Pericardium fibroblast (primary cell): ENCODE results near the gene ARID3B. TPM values are rescaled to one million over a fixed set of nuclear protein-coding genes. Genes with fewer than 3 reads are reported as not detected.

Experiments
- total RNA-seq: library from RNA; depleted of rRNA; stranded (reverse); fragments of >200 nt; gene quantifications from 2 replicates; pipeline ENCODE4 v1.2.3, GENCODE V29; 2015

The ARID3B gene
- 0.23 and 0.26 TPM in 2 replicates for total RNA-seq

DNA sequence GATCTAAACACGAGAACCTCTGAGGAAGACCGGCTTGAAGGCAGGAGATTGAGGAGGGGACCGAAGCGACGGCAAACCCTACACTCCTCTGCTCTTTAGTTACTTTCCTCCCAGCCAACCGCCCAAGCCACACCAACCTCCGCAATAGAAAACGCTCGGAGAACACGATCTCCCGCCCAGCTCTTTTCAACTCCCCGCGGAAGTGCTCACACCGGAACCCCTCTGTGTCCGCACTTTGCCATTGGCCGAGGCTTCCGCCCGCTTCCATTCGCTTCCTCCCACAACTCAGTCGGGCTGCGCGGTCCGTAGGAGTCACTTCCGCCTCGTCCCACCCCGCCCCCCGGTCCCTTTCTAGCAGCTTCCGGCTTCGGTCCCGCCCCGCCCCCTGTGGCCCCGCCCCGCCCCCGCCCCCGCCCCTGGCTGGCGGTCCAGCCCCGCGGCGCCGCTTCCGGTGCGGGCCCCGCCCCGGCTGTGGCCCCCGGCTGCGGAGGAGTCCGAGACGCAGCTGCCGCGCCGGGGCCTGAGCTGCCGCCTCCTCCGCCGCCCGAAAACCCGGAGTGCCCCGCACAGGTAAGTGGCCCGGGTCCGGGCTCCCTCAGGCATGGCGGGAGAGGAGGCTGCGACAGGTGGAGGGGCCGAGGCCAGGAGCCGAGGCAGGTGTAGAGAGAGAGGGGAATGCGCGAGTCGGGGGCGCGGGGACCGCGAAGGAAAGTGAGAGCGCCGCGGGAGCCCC lies at the start of gene ARID3B:
TSS of gene ARID3B (plus strand) at position 460 of the 733 bp plus-strand sequence. CDS start 2,717 bp downstream, outside the sequence.

DNA sequence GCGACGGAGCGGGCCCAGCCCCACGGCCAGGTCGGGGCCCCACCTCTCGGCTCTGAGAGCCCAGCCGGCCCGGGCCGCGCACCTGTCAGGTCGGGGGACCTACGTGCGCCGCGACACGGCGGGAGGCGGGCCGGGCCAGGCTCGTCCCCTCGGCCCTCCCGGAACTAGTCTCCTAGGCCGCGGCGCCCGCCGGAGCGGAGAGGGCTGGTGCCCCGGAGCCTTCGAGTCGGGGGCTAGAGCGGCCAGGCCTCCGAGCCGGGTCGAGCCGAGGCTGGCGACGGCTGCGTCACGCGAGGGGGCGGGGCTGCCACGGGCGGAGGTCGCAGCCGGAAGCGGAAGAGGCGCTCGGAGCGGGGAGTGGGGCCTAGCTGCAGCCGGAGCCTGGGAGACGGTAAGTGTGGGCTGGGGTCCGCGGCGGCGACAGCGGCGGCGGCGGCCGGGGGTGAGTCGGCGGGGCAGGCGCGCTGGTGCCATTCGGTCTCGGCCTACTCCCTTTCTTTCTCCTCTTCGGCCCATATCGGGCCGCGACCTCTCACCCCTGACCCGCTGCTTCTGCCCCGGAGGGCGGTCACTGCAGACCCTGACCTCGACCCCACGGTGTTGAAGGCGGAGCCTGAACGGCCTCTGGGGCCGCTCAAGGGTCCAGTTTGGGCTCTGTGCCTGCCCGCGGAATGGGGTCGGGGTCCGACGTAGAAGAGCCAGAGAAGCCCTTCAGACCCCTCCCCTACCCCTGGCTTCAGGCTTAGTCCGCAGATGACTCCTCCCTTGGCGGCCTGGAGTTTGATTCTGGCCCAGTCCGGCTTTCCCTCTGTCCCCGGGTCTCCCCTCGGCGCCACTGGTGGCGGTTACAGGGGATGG lies 74.7 kb downstream of the ARID3B start, which contains the start of gene CLK3:
TSS of gene CLK3 (plus strand) at position 329 of the 858 bp plus-strand sequence. CDS start 3,361 bp downstream, outside the sequence.

Other genes starting within 250 kb of the ARID3B start
- 1.4 and 6.5 TPM in 2 replicates for gene CYP11A1, start 173.6 kb upstream of the ARID3B start, total RNA-seq
- gene SEMA7A, start 107.3 kb upstream of the ARID3B start, total RNA-seq = 8.1 and 12.1 TPM in 2 replicates
- gene UBL7, start 80.1 kb upstream of the ARID3B start, total RNA-seq = 64.3 and 66.7 TPM in 2 replicates
- 39.4 and 46.3 TPM in 2 replicates for gene CLK3, start 74.6 kb downstream of the ARID3B start, total RNA-seq
- gene EDC3, start 154.8 kb downstream of the ARID3B start, total RNA-seq = 8.2 and 10.3 TPM in 2 replicates
- 0.23 TPM in 1 of 2 replicates, not detected in the other for gene CYP1A1, start 184.3 kb downstream of the ARID3B start, total RNA-seq
- not detected in 2 replicates for gene CYP1A2, start 207.6 kb downstream of the ARID3B start, total RNA-seq
- 18.0 and 22.0 TPM in 2 replicates for gene CSK, start 240.9 kb downstream of the ARID3B start, total RNA-seq